GM21723 (cell line): ENCODE data around the gene FAM13B.

Experiments used
- ATAC-seq: cut with Tn5 transposase; IDR thresholded peaks from one replicate; pipeline ENCODE4 v1.9.1; 2021; ENCODE audit warnings: mild to moderate bottlenecking, moderate library complexity; ENCODE audit not compliant: unreplicated experiment

Gene FAM13B

DNA sequence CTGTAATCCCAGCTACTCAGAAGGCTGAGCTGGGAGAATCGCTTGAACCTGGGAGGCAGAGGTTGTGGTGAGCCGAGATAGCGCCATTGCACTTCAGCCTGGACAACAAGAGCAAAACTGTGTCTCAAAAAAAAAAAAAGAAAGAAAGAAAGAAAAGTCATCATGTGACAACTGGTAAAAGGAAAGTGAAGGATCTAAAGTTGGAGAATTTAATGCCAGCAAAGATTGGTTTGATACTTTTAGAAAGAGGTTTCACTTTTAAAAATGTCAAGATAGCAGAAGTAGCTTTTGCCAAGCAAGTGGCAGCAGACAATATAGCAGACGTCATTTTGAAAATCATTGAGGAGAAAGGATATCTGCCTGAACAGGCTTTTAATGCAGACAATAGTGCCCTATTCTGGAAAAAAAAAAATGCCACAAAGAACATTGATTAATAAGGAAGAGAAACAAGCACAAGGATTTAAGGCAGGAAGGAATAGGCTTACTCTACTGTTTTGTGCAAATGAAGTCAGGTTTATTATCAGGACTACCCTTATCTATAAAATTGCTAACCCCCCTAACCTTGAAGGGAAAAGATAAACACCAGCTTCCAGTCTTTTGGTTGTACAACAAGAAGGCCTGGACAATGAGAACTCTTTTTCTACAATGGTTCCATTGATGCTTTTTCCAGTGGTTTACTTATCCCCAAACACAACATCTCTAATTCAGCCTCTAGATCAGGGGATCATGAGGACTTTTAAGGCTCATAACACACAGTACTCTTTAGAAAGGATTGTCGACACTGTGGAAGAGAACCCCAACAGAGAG, 131.7 kb downstream of the FAM13B start:
- no peak for ATAC-seq

DNA sequence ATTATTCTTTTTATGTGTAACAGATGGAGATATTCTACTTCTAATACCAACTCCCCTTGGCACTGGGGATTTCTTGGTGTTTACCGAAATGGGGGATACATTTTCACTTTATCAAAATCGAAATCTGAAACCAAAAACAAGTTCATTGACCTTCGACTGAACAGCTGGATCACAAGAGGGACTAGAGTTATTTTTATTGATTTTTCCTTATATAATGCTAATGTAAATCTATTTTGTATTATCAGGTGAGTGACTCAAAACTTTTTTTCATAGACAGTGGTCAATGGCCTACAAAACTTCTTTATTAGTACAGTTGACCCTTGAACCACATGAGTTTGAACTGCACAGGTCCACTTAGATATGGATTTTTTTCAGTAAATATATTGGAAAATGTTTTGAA, 133.4 kb downstream of the FAM13B start:
- ATAC-seq, result no peak

DNA sequence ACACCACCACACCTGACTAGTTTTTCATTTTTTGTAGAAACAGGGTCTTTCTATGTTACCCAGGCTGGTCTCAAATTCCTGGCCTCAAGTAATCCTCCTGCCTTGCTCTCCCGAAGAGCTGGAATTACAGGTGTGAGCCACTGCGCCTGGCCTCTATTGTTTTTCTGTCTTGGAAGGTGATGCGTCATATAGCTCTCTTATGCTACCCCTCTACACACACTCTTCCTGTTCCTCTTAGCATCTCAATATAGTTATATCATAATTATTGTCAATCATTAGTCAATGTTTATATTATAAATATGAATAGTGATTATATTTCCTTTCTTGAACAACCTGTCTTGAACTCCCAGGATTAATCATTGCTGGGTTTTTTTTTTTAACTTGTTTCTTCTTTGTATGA, 136.3 kb downstream of the FAM13B start:
- no peak for ATAC-seq

DNA sequence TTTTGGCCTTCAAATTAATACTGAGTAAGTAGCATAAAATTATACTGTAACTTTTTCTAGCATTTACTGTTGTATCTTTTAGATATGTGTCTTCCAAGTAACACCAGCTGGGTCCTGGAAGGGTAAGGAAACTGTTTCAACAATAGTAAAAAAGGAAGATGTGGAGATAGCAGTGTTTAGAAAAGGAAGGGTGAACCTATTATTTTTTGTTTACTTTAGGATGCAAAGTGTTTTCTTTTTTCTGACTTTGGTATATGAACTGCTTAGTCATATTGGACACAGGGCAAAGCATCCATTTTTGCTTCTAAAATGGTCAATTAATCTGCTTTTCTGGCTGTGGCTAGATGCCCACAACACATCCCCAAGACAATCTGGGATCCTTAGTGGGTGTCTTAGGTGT, 138.3 kb downstream of the FAM13B start:
- ATAC-seq, result no peak

GRCh38 chr5:137891849-137892248, 141.0 kb downstream of the FAM13B start:
- ATAC-seq, result no peak

GRCh38 chr5:137890845-137891244, 142.0 kb downstream of the FAM13B start:
- no peak for ATAC-seq

DNA sequence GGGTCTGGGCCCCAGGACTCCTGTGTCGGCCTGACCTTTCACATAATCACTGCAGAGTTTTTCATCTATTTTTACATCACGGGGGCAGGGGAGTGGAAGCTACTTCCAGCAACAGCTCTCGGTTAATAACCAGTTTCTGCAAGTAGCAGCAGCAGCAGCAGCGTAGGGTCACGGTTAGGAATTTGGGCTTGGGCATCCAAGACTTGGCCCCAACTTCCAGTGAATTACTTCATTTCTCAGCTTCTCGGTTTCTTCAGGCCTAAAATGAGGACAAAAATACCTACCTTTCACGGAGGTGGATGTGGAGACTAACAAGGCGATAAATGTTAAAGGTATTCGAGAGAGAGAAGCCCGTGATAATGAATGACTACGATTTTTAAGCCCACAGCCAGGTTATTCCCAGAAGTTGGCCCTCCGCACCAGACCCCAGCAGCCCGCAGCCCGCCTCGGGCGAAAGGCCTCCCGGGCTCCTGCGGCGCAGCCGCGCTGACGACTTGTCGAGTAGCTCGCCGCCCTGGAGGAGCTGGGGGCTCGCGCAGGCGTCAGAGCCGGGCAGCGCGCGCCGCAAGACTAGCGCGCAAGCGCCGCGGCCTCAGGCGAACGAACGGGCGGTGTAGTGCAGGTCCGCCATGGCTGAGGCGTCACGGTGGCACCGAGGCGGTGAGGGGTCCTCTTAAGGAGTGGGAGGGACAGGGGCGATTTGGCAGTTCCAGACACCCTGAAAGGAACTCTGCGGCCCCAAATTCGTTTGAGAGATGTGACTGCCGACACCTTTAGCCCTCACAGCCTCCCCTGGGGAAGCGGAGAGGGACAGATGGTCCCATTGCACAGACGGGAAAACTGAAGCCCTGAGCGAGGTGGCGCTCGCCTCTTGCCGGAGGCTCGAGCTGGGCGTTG, 143.8 kb downstream of the FAM13B start, which contains the start of gene PKD2L2:
TSS of gene PKD2L2 (plus strand) at position 595 of the 897 bp plus-strand sequence. CDS start at position 630, 35 bp downstream.
- ATAC-seq, result peak; percentile 88

DNA sequence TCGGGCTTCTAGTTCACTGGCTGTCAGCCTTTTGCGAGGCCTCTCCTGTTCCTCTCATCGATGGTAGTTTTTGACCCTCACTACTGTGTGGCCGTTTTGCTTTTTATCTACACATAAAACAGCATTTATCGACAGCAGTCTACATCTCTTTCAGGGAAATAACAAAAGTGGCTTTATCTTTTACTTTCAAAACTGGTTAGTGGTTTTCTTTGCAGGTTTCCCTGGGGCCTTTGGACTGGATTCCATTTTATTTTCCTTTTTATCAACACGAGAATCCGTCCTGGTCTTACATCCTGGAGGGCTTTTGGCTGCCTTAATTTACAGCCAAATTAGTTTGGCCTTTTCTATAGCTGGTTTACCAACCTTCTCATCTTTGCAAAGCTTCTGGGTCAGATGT, 144.4 kb downstream of the FAM13B start:
- no peak for ATAC-seq
